ENCODE results near the gene VDR.

The VDR gene

DNA sequence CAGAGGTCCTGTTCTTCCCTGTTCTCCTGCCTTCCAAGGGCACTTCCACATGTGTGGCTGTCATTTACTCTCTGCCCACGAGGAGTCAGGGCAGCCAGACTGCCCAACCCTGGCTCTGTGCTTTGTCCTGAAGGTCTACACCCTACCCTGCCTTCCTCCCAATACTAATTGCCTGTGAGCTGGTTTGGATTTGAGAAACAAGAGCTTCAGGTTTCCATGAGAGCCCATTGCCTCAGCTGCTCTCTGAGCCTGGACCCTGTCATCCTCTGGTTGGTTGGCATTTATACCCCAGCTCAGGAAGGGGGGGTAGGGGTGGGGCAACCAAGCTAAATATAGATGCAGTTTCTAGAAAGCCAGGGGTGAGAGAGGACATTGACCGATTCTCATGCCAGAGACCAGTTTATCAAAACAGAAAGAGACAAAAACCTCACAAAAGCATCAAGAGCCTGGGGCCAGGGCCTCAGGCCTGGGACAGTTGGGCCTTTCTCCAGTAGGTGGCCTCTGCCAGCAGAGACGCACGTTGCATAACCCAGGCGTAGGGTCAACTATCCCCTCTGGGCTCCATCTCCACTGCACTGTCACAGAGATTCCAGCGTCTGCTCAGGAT is 34.5 kb downstream of the VDR start:
- DNase-seq (ENCODE audit: low read depth, low spot score): no peak

DNA sequence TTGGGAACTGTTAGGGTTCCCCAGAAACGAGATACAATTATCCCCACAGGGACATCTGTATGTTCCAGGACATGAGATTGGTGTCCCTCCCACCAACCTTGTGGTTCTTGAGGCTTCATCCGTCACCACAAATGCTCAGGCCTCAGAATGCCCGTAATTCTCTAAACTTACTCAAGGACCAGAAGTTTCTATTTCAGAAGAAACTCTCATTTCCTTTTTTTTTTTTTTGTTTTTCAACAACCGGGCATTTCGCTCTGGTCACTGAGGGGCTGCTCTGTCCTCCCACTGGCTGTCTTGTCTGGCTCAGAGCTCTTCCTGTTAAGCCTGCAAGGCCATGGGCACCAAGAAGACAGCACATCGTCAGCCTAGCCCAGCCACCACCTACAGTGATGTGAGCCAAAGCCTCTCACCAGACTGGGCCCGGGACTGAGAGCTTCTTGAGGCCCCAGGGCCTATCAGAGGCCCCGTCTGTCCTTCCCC is 36.2 kb downstream of the VDR start:
- no peak for DNase-seq (ENCODE audit: low read depth, low spot score)

DNA sequence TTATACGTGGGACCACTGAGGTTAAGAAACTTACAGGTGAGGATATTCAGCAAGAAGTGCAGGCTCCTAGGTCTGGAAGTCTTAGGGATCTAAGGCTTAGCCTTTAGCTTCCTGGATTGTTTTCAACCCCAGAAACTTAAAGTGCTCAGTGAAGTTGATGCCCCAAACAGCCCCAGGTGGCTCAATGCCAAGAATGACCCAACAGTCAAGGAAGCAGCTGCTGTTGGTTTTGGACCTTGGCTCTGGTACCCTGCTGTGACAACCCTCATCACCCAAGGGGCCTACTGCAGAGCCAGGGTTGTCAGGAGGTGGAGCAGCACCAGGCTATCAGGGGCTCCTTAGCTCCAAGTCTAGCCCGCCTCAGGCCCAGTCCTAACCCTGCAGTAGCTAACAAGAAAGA is 36.8 kb downstream of the VDR start:
- DNase-seq (ENCODE audit: low read depth, low spot score): no peak

GRCh38 chr12:47867495-47867941 is 37.3 kb downstream of the VDR start:
- no peak for DNase-seq (ENCODE audit: low read depth, low spot score)

GRCh38 chr12:47864646-47865235 is 40.1 kb downstream of the VDR start:
- no peak for DNase-seq (ENCODE audit: low read depth, low spot score)

- no peak for DNase-seq (ENCODE audit: low read depth, low spot score)
Measured at GRCh38 chr12:47863985-47864384, 40.8 kb downstream of the VDR start.

- DNase-seq (ENCODE audit: low read depth, low spot score): no peak
Measured at GRCh38 chr12:47863467-47863866, 41.3 kb downstream of the VDR start.

DNA sequence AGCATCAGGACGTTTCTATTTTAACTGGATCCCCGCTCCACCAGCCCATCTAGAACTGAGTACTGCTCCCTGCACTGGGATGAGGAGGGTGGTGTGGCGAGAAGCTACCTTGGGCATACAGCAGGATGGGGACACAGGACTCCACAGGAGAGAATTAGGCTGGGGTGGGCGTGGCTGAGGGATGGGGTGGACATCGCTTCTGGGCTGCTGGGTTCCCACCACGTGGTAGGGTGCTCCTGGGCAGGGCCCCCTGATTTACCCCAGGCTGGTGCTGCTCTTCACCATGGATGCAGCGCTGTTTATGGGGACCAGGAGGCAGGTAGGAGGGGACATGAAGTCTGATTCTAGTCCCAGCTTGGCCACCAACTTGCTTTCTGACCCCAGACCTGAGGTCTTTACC is 41.9 kb downstream of the VDR start:
- DNase-seq (ENCODE audit: low read depth, low spot score): no peak

DNA sequence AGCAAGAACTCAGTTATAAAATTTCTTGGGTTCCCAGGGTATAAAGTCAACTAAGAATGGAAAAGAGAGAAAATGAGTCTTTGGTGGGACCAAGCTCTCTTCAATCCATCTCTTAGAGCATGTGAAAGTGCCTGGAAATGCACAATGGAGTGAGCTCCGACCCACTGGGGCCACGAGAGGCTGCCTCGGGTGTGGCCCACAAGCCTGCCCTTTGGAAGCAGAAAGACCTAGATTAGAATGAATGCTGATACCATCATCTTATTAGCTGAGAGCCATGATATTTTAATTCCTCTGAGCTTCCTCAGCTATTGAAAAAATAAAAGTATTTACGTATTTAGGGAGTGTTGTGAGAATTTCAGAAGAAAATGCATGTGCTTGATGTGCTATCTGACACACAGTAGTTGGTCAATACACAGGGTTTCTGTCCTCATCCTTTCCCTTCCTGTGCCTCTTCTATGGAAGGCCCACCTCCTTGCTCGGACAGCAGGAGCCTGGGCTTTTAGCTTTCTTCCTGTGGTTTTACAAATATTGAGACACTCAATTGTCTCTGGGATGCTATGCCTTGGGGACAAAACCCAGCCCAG is 42.5 kb downstream of the VDR start:
- DNase-seq (ENCODE audit: low read depth, low spot score): no peak

GRCh38 chr12:47860873-47861272 is 43.9 kb downstream of the VDR start:
- DNase-seq (ENCODE audit: low read depth, low spot score): no peak

GRCh38 chr12:47860279-47860841 is 44.4 kb downstream of the VDR start:
- DNase-seq (ENCODE audit: low read depth, low spot score): no peak

DNA sequence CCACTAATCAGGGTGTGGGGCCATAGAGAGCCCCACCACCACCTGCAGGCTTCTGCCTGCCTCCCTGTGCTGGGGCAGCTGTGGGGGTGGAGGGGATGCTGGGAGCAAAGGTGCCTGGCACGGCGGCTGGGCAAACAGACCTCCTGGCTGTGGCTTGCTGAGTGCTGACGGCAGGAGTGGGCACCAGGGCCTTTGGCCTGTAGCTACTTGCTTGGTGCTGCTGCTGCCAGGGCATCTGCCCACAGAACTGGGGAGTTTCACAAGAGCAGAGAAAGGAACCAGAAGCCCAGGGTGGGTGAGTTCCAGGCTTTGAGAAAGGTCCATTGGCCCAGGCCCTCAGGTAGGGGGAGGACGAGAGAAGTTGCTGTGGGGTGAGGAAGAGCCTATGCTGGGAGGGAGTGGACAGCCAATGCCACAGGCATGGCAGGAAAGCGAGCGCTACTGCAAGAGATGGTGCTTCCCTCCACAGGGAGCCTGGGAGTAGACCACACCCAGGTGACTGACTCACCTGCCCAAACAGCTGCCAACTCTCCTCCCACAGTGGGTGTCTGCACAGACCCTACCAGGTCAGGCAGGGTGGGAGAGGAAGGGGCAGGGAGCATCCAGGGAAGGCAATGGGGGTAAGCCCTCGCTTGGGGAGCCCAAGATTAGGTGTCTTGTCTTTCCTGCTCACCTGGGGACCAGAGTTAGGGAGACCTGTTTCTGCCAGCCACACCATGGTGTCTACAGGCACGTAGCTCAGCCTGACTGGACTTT is 46.1 kb downstream of the VDR start:
- no peak for DNase-seq (ENCODE audit: low read depth, low spot score)

GRCh38 chr12:47856721-47857575 is 47.8 kb downstream of the VDR start:
- no peak for DNase-seq (ENCODE audit: low read depth, low spot score)

DNA sequence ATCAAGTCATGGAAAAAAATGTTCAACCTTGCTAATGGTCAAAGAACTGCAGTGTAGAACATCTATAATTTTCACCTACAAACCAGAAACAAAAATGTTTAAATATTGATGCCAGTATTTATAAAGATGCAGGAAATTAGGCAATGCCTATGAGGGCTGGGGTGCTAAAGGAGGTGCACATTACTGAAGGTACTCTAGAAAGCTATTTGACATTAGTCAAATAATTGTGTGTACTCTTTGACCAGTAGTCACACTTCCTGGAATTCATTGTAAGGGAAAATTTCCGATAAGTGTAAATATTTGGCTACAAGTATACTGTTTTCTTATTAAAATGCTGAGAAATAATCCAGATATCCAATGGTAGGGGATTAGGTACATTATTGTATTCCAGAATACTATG is 48.7 kb downstream of the VDR start:
- DNase-seq (ENCODE audit: low read depth, low spot score): no peak

DNA sequence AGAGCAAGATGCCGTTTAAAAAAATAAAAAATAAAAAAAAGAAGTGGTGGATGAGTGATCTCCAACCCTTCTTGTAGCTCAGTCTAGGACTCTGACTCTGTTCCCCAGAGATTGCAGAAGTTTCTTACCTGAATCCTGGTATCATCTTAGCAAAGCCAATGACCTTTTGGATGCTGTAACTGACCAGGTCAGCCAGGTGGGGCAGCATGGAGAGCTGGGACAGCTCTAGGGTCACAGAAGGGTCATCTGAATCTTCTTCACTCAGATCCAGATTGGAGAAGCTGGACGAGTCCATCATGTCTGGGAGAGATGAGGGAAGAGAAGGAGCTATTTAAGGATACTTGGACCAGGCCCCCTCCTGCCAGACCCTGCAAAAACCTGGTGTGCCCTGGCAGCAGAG is 49.3 kb downstream of the VDR start:
- DNase-seq (ENCODE audit: low read depth, low spot score): no peak

GRCh38 chr12:47854531-47854930 is 50.3 kb downstream of the VDR start:
- no peak for DNase-seq (ENCODE audit: low read depth, low spot score)

GRCh38 chr12:47852096-47852571 is 52.7 kb downstream of the VDR start:
- DNase-seq (ENCODE audit: low read depth, low spot score): no peak

- DNase-seq (ENCODE audit: low read depth, low spot score): no peak
Measured at GRCh38 chr12:47851303-47851952, 53.4 kb downstream of the VDR start.

GRCh38 chr12:47850153-47851084 is 54.4 kb downstream of the VDR start:
- no peak for DNase-seq (ENCODE audit: low read depth, low spot score)

DNA sequence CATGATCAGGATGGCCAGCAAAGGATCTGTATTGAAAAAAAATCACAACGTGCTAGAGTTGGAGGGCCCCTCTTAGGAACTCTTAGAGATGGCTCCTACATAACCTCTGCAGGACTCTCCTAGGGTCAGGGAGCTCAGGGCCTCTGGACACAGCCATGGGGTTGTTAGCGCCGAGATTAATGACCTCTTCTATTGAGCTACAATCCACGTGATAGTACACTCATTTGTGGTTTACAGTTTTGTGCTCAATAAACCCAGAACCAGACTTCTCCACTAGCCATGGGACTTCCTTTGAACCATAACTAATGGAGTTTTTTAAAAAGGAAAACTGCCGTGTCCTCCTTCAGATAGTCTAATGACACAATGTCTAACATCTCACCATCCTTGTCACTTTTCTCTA is 55.5 kb downstream of the VDR start:
- no peak for DNase-seq (ENCODE audit: low read depth, low spot score)

Data from iPS DF 19.7 (cell line).